GM03348 (cell line): ENCODE results near the gene NGFR.
A peak's percentile ranks its signal among the peaks of the same experiment; 100 is the strongest.

Experiments
- DNase-seq: peaks from one replicate; pipeline ENCODE4 v3.0.0; 2012; ENCODE audit warnings: low spot score

The NGFR gene

GRCh38 chr17:49494986-49495841, at the start of gene NGFR:
NGFR (plus strand) TSS chr17:49495293; CDS start chr17:49495418, 125 bp downstream.
- DNase-seq = peak; percentile 86

- DNase-seq = no peak
Observed at GRCh38 chr17:49445591-49445990, 49.5 kb upstream of the NGFR start.

- DNase-seq = no peak
Observed at GRCh38 chr17:49447628-49448302, 47.3 kb upstream of the NGFR start.

GRCh38 chr17:49450181-49450580, 44.9 kb upstream of the NGFR start:
- no peak for DNase-seq

- peak; percentile 57 for DNase-seq
Observed at GRCh38 chr17:49450735-49451134, 44.4 kb upstream of the NGFR start.

- DNase-seq = no peak
Observed at GRCh38 chr17:49452201-49452600, 42.9 kb upstream of the NGFR start.

- no peak for DNase-seq
Observed at GRCh38 chr17:49452661-49453060, 42.4 kb upstream of the NGFR start.

- peak; percentile 62 for DNase-seq
Observed at GRCh38 chr17:49454050-49454449, 41.0 kb upstream of the NGFR start.

GRCh38 chr17:49455272-49455861, 39.7 kb upstream of the NGFR start:
- no peak for DNase-seq

GRCh38 chr17:49456183-49456965, 38.7 kb upstream of the NGFR start:
- DNase-seq = peak; percentile 89

- no peak for DNase-seq
Observed at GRCh38 chr17:49457564-49458535, 37.2 kb upstream of the NGFR start.

GRCh38 chr17:49459401-49459984, 35.6 kb upstream of the NGFR start:
- no peak for DNase-seq

GRCh38 chr17:49460401-49460800, 34.7 kb upstream of the NGFR start:
- no peak for DNase-seq

- no peak for DNase-seq
Observed at GRCh38 chr17:49461580-49461979, 33.5 kb upstream of the NGFR start.

- no peak for DNase-seq
Observed at GRCh38 chr17:49464049-49464448, 31.0 kb upstream of the NGFR start.

GRCh38 chr17:49465331-49465903, 29.7 kb upstream of the NGFR start:
- no peak for DNase-seq

- no peak for DNase-seq
Observed at GRCh38 chr17:49466436-49466835, 28.7 kb upstream of the NGFR start.

- DNase-seq = no peak
Observed at GRCh38 chr17:49467175-49467574, 27.9 kb upstream of the NGFR start.

GRCh38 chr17:49468811-49469385, 26.2 kb upstream of the NGFR start:
- DNase-seq = no peak
